ENCODE data around the gene OAF. TPM values are rescaled to one million over a fixed set of nuclear protein-coding genes. Genes with fewer than 3 reads are reported as not detected.

OAF gene
- total RNA-seq, 2 donors from 2014 or later, result 26.3 to 45.1 TPM

GRCh38 chr11:120223793-120224192 is 13.0 kb downstream of the OAF start:
- no peak for ATAC-seq (ENCODE audit: insufficient number of reproducible peaks, low FRiP score, low read depth)
- Histone ChIP-seq H3K27me3 (replicated peaks; ENCODE audit: insufficient read depth) (no peaks in the 10 kb centered on the region), H3K36me3 (no peaks in the 10 kb centered on the region), H3K4me1 (ENCODE audit: control insufficient read depth in 1 of 2, low read depth in 2 of 2) (peaks cover 0 to 8% of the 10 kb centered on the region in 2 donors), H3K9me3 (no peaks in the 10 kb centered on the region), H3K4me3 (no peak overlapping the region), H3K27ac (no peak overlapping the region)
- no peak for TF ChIP-seq CTCF (IDR thresholded peaks at IDR 0.05)
- no peak for DNase-seq (ENCODE audit: low spot score)

- no peaks in the 10 kb centered on the region for H3K27me3 ChIP-seq (replicated peaks; ENCODE audit: insufficient read depth)
- ATAC-seq (ENCODE audit: insufficient number of reproducible peaks, low FRiP score, low read depth) (no peak), DNase-seq (ENCODE audit: low spot score) (no peak)
- H3K36me3 ChIP-seq, result no peaks in the 10 kb centered on the region
- peaks cover 0 to 5% of the 10 kb centered on the region in 2 donors for H3K4me1 ChIP-seq (ENCODE audit: control insufficient read depth in 1 of 2, low read depth in 2 of 2)
- H3K9me3 ChIP-seq, result no peaks in the 10 kb centered on the region
- no peak overlapping the region for H3K4me3 ChIP-seq
- H3K27ac ChIP-seq, result no peak overlapping the region
- TF ChIP-seq CTCF (IDR thresholded peaks at IDR 0.05), result no peak
Measured at GRCh38 chr11:120224361-120224760, 13.5 kb downstream of the OAF start.

- Histone ChIP-seq H3K27ac (no peak overlapping the region), H3K27me3 (replicated peaks; ENCODE audit: insufficient read depth) (no peaks in the 10 kb centered on the region), H3K9me3 (no peaks in the 10 kb centered on the region), H3K4me1 (ENCODE audit: control insufficient read depth in 1 of 2, low read depth in 2 of 2) (no peaks in the 10 kb centered on the region), H3K4me3 (no peak overlapping the region), H3K36me3 (no peaks in the 10 kb centered on the region)
- DNase-seq (ENCODE audit: low spot score), result no peak
- no peak for TF ChIP-seq CTCF (IDR thresholded peaks at IDR 0.05)
- no peak for ATAC-seq (ENCODE audit: insufficient number of reproducible peaks, low FRiP score, low read depth)
Measured at GRCh38 chr11:120224972-120225909, 14.4 kb downstream of the OAF start.

- H3K4me1 ChIP-seq (ENCODE audit: control insufficient read depth in 1 of 2, low read depth in 2 of 2), result no peaks in the 10 kb centered on the region
Measured at GRCh38 chr11:120226242-120226641, 15.4 kb downstream of the OAF start.

More at GRCh38 chr11:120226242-120226641, 15.4 kb downstream of the OAF start:
- H3K27me3 ChIP-seq (replicated peaks; ENCODE audit: insufficient read depth), result no peaks in the 10 kb centered on the region
- no peak overlapping the region for H3K4me3 ChIP-seq
- ATAC-seq (ENCODE audit: insufficient number of reproducible peaks, low FRiP score, low read depth), result no peak
- H3K9me3 ChIP-seq, result no peaks in the 10 kb centered on the region
- DNase-seq (ENCODE audit: low spot score), result no peak
- H3K36me3 ChIP-seq, result no peaks in the 10 kb centered on the region
- TF ChIP-seq CTCF (IDR thresholded peaks at IDR 0.05), result no peak
- H3K27ac ChIP-seq, result no peak overlapping the region
